ENCODE data around the gene SHLD2. TPM values are rescaled to one million over a fixed set of nuclear protein-coding genes. Genes with fewer than 3 reads are reported as not detected.

Gene SHLD2
- total and polyA plus RNA-seq, 2 of the 13 experiments (the other 11 are each of a cell fraction or from before 2014, with no cell fraction given): 25.7 to 53.7 TPM

GRCh38 chr10:87094373-87095235 lies at the start of gene SHLD2, which contains the start of gene GLUD1 (continued):
- TF ChIP-seq NFATC3 (CRISPR knock-in tag; IDR thresholded peaks at IDR 0.05): no peak
- no peak; the same call in 1 of the 2 replicates for TF ChIP-seq SALL2 (CRISPR knock-in tag; IDR thresholded peaks at IDR 0.05)
- no peak; the same call in 1 of the 2 replicates for TF ChIP-seq HINFP (CRISPR knock-in tag; IDR thresholded peaks at IDR 0.05; ENCODE audit: low read depth)
- TF ChIP-seq ZFX (CRISPR knock-in tag; IDR thresholded peaks at IDR 0.05; ENCODE audit: low read depth): peak; percentile 48
- no peak for TF ChIP-seq SP1 (IDR thresholded peaks at IDR 0.05)
- peak; percentile 18; the same call in 1 of the 2 replicates for TF ChIP-seq SP1 (CRISPR knock-in tag; IDR thresholded peaks at IDR 0.05)
- no peak for TF ChIP-seq RERE (CRISPR knock-in tag; IDR thresholded peaks at IDR 0.05; ENCODE audit: low read depth)
- peak in 1 of 2 experiments; percentile 31; a peak in 1 of 4 replicates for TF ChIP-seq ATF4 (CRISPR knock-in tag; IDR thresholded peaks at IDR 0.05)
- TF ChIP-seq ZNF598 (CRISPR knock-in tag; IDR thresholded peaks at IDR 0.05; ENCODE audit: borderline replicate concordance): no peak
- TF ChIP-seq ZBTB4 (CRISPR knock-in tag; IDR thresholded peaks at IDR 0.05; ENCODE audit: borderline replicate concordance): no peak
- no peak for TF ChIP-seq HNF4A (CRISPR knock-in tag; IDR thresholded peaks at IDR 0.05)
- no peak for TF ChIP-seq ZNF746 (CRISPR knock-in tag; IDR thresholded peaks at IDR 0.05)
- peak; percentile 55; the same call in 1 of the 2 replicates for TF ChIP-seq ATF7-NPFF (CRISPR knock-in tag; IDR thresholded peaks at IDR 0.05; ENCODE audit: low read depth)
- TF ChIP-seq ZNF484 (CRISPR knock-in tag; IDR thresholded peaks at IDR 0.05; ENCODE audit: borderline replicate concordance, low read depth): no peak
- peak; percentile 49; the same call in 1 of the 2 replicates for TF ChIP-seq ZNF724P (CRISPR knock-in tag; IDR thresholded peaks at IDR 0.05; ENCODE audit: borderline replicate concordance)
- no peak; the same call in 1 of the 2 replicates for TF ChIP-seq ZNF546 (CRISPR knock-in tag; conservative IDR thresholded peaks at IDR 0.05)
- TF ChIP-seq THYN1 (CRISPR knock-in tag; IDR thresholded peaks at IDR 0.05; ENCODE audit: borderline replicate concordance, low read depth): no peak
